Keratinocyte (primary cell): ENCODE measurements around the gene CXCL8.

Experiments used
- EZH2 ChIP-seq: IDR thresholded peaks from one replicate; pipeline ENCODE4 v1.6.1; 2012; ENCODE audit warnings: inconsistent platforms, mild to moderate bottlenecking, low read length, moderate library complexity
- TF ChIP-seq, protein P1 (sequence below), 3 experiments: IDR thresholded peaks in 1 of 3; conservative IDR thresholded peaks in 1 of 3; optimal IDR thresholded peaks in 1 of 3; 2 replicates in 2 of 3; 3 replicates in 1 of 3; pipeline versions ENCODE3 to v1.5.1; 2011; ENCODE audit warnings: low read length in 3 of 3, mild to moderate bottlenecking in 3 of 3, moderate library complexity in 2 of 3, control low read depth in 1 of 3, inconsistent platforms in 1 of 3; ENCODE audit not compliant: insufficient read depth in 2 of 3; ENCODE audit errors: extremely low read depth in 1 of 3

DNA sequence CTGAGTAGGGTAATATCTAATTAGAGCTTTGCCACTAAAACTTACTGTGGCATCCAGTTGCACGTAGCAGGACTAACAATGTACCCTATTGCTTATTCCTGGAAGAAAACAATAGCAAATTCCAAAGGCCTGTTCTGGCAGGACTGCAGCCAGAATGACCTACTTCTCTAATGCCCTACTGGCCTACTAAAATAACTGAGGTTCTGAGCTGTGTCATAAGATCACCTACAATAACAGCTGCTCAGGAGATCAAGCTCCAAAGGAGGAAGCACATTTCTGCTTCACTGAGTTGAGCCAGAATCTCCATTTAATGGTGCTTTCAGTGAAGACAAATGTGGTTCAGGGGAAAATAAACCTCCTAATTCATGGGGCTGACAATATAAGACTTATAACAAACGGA is 42.2 kb upstream of the CXCL8 start:
- TF ChIP-seq, protein P1, sequence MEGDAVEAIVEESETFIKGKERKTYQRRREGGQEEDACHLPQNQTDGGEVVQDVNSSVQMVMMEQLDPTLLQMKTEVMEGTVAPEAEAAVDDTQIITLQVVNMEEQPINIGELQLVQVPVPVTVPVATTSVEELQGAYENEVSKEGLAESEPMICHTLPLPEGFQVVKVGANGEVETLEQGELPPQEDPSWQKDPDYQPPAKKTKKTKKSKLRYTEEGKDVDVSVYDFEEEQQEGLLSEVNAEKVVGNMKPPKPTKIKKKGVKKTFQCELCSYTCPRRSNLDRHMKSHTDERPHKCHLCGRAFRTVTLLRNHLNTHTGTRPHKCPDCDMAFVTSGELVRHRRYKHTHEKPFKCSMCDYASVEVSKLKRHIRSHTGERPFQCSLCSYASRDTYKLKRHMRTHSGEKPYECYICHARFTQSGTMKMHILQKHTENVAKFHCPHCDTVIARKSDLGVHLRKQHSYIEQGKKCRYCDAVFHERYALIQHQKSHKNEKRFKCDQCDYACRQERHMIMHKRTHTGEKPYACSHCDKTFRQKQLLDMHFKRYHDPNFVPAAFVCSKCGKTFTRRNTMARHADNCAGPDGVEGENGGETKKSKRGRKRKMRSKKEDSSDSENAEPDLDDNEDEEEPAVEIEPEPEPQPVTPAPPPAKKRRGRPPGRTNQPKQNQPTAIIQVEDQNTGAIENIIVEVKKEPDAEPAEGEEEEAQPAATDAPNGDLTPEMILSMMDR (optimal IDR thresholded peaks at IDR 0.05 in 1 of 3, IDR thresholded peaks at IDR 0.05 in 1 of 3, conservative IDR thresholded peaks at IDR 0.05 in 1 of 3; ENCODE audit: extremely low read depth in 1 of 3, insufficient read depth in 2 of 3, low read length in 3 of 3): no peak
- TF ChIP-seq EZH2: no peak
